ENCODE results near the gene RASL11B. TPM values are rescaled to one million over a fixed set of nuclear protein-coding genes. Genes with fewer than 3 reads are reported as not detected.
A peak's percentile ranks its signal among the peaks of the same experiment; 100 is the strongest.

RASL11B gene
- polyA plus RNA-seq, 10 donors, result 8.4 to 20.0 (median 11.6) TPM

- DNase-seq, result peak in 2 of 3 donors; percentile 44 to 56
These were observed 49.7 kb downstream of the RASL11B start for GRCh38 chr4:52911684-52912294.

GRCh38 chr4:52912608-52913007, 50.5 kb downstream of the RASL11B start:
- no peak for DNase-seq

GRCh38 chr4:52914051-52914605, 52.0 kb downstream of the RASL11B start:
- peak in 1 of 3 donors; percentile 41 for DNase-seq

GRCh38 chr4:52915191-52915590, 53.1 kb downstream of the RASL11B start:
- DNase-seq, result no peak

- DNase-seq, result no peak
These were observed 53.7 kb downstream of the RASL11B start for GRCh38 chr4:52915730-52916300.

Other genes with a start within 250 kb of the RASL11B start
- 10 to 100 TPM; 20.9 to 33.6 (median 29.1) TPM for gene USP46, start 203.0 kb upstream of the RASL11B start, polyA plus RNA-seq (ENCODE audit: insufficient read length in 10 of 10)
- gene ERVMER34-1, start 110.9 kb upstream of the RASL11B start, polyA plus RNA-seq (ENCODE audit: insufficient read length in 10 of 10), result 1 to 10 TPM in 2 of 10 donors, under 1 TPM in 8; 0.31 to 1.2 (median 0.53) TPM

All from muscle of back (tissue), 11 donors.